ENCODE results near the gene STYK1. TPM values are rescaled to one million over a fixed set of nuclear protein-coding genes. Genes with fewer than 3 reads are reported as not detected.

The STYK1 gene
- total and polyA plus RNA-seq, 2 donors (not counting 1 experiment from before 2014, with no cell fraction given), result 0.41 TPM; not detected in 1

DNA sequence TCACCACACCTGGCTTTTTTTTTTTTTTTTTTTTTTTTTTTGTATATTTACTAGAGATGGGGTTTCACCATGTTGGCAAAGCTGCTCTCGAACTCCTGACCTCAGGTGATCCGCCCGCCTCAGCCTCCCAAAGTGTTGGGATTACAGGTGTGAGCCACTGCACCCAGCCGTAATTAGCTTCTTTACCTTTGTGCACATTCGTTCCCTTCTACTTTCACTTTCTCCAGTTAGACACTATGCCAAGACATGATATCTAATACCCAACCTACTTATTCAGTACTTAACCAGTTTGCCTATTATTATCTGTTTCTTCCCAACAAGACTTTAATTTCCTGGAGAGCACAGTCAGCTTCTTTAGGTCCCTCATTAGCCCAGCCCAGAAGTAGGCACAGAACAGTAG lies 5.3 kb downstream of the STYK1 start:
- no peak overlapping the region for H3K27ac ChIP-seq (ENCODE audit: insufficient read depth, low read length)
- no peak overlapping the region for H3K4me3 ChIP-seq (replicated peaks in 1 of 4; ENCODE audit: control extremely low read depth in 1 of 4, insufficient read depth in 1 of 4, low read depth in 3 of 4, low read length in 4 of 4)
- no peaks in the 10 kb centered on the region for H3K9me3 ChIP-seq (ENCODE audit: control insufficient read depth, insufficient read depth, low read depth, low read length)
- peaks cover 2% of the 10 kb centered on the region for H3K27me3 ChIP-seq (ENCODE audit: control insufficient read depth, insufficient read depth, low read length)
- H3K36me3 ChIP-seq (ENCODE audit: control insufficient read depth, insufficient read depth, low read length), result no peaks in the 10 kb centered on the region
- no peaks in the 10 kb centered on the region for H4K20me1 ChIP-seq (ENCODE audit: control insufficient read depth, extremely low read depth, insufficient read depth, low read length)
- H2AFZ ChIP-seq (ENCODE audit: low read length), result no peak overlapping the region
- no peak for DNase-seq (ENCODE audit: low read depth in 2 of 2)
- no peaks in the 10 kb centered on the region for H3K4me1 ChIP-seq (ENCODE audit: control insufficient read depth, extremely low read depth, insufficient read depth, low read length)
- no peak overlapping the region for H3K4me2 ChIP-seq (ENCODE audit: extremely low read depth, insufficient read depth, low read length)
- H3K79me2 ChIP-seq (ENCODE audit: control insufficient read depth, insufficient read depth, low read length), result no peaks in the 10 kb centered on the region
- H3K9ac ChIP-seq (ENCODE audit: insufficient read depth, low read length), result no peak overlapping the region
- TF ChIP-seq, protein P1, sequence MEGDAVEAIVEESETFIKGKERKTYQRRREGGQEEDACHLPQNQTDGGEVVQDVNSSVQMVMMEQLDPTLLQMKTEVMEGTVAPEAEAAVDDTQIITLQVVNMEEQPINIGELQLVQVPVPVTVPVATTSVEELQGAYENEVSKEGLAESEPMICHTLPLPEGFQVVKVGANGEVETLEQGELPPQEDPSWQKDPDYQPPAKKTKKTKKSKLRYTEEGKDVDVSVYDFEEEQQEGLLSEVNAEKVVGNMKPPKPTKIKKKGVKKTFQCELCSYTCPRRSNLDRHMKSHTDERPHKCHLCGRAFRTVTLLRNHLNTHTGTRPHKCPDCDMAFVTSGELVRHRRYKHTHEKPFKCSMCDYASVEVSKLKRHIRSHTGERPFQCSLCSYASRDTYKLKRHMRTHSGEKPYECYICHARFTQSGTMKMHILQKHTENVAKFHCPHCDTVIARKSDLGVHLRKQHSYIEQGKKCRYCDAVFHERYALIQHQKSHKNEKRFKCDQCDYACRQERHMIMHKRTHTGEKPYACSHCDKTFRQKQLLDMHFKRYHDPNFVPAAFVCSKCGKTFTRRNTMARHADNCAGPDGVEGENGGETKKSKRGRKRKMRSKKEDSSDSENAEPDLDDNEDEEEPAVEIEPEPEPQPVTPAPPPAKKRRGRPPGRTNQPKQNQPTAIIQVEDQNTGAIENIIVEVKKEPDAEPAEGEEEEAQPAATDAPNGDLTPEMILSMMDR (conservative IDR thresholded peaks at IDR 0.05 in 1 of 2, IDR thresholded peaks at IDR 0.05 in 1 of 2; ENCODE audit: low read depth in 1 of 2, low read length in 2 of 2), result no peak
- no peak for TF ChIP-seq EZH2 (IDR thresholded peaks at IDR 0.05; ENCODE audit: low read length, missing control alignments)

DNA sequence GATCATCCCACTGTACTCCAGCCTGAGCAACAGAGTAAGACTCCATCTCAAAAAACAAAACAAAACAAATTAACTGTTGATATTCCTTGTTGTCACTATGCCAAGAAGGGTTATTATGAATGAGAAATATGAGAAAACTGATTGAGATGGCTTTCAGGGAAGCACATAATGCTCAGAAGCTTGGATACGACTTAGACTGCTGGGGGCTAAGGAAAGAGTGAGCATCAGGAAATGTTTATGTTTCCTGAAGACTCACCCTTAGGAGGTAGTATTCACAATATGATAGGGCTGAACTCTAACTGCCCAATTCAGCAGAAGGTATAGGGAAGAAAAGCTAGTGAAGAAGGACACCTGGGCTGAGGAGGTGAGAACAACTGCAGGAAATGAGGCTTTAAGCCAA lies 6.3 kb downstream of the STYK1 start:
- H3K4me1 ChIP-seq (ENCODE audit: control insufficient read depth, extremely low read depth, insufficient read depth, low read length), result no peaks in the 10 kb centered on the region
- no peak for TF ChIP-seq EZH2 (IDR thresholded peaks at IDR 0.05; ENCODE audit: low read length, missing control alignments)
- TF ChIP-seq, protein P1 (conservative IDR thresholded peaks at IDR 0.05 in 1 of 2, IDR thresholded peaks at IDR 0.05 in 1 of 2; ENCODE audit: low read depth in 1 of 2, low read length in 2 of 2), result no peak
- DNase-seq (ENCODE audit: low read depth in 2 of 2), result no peak
- H4K20me1 ChIP-seq (ENCODE audit: control insufficient read depth, extremely low read depth, insufficient read depth, low read length), result no peaks in the 10 kb centered on the region
- H3K27me3 ChIP-seq (ENCODE audit: control insufficient read depth, insufficient read depth, low read length), result no peaks in the 10 kb centered on the region
- no peak overlapping the region for H2AFZ ChIP-seq (ENCODE audit: low read length)
- H3K27ac ChIP-seq (ENCODE audit: insufficient read depth, low read length), result no peak overlapping the region
- H3K9ac ChIP-seq (ENCODE audit: insufficient read depth, low read length), result no peak overlapping the region
- H3K4me3 ChIP-seq (replicated peaks in 1 of 4; ENCODE audit: control extremely low read depth in 1 of 4, insufficient read depth in 1 of 4, low read depth in 3 of 4, low read length in 4 of 4), result no peak overlapping the region
- H3K79me2 ChIP-seq (ENCODE audit: control insufficient read depth, insufficient read depth, low read length), result no peaks in the 10 kb centered on the region
- H3K9me3 ChIP-seq (ENCODE audit: control insufficient read depth, insufficient read depth, low read depth, low read length), result no peaks in the 10 kb centered on the region
- no peak overlapping the region for H3K4me2 ChIP-seq (ENCODE audit: extremely low read depth, insufficient read depth, low read length)
- no peaks in the 10 kb centered on the region for H3K36me3 ChIP-seq (ENCODE audit: control insufficient read depth, insufficient read depth, low read length)

DNA sequence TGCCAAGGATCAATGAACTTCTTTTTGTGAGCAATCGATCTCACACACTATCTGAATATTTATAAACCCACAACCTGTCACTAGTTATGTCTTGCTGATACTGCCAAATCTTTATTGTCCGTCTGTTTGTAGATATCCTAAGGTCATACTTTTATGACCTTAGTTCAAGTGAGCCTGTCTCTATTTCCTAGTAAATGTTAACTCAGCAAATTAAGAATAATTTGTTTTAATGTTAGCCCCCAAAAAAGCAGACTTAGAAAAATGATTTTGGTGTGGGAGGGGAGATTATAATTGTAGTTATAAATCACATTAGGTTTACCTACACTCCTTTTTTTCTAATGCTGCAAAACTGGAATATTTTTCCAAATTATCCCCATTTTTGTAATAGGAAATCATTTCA lies 9.4 kb downstream of the STYK1 start:
- H3K27ac ChIP-seq (ENCODE audit: insufficient read depth, low read length), result no peak overlapping the region
- DNase-seq (ENCODE audit: low read depth in 2 of 2), result no peak
- H4K20me1 ChIP-seq (ENCODE audit: control insufficient read depth, extremely low read depth, insufficient read depth, low read length), result no peaks in the 10 kb centered on the region
- no peaks in the 10 kb centered on the region for H3K79me2 ChIP-seq (ENCODE audit: control insufficient read depth, insufficient read depth, low read length)
- no peaks in the 10 kb centered on the region for H3K4me1 ChIP-seq (ENCODE audit: control insufficient read depth, extremely low read depth, insufficient read depth, low read length)
- no peaks in the 10 kb centered on the region for H3K27me3 ChIP-seq (ENCODE audit: control insufficient read depth, insufficient read depth, low read length)
- no peak overlapping the region for H3K4me3 ChIP-seq (replicated peaks in 1 of 4; ENCODE audit: control extremely low read depth in 1 of 4, insufficient read depth in 1 of 4, low read depth in 3 of 4, low read length in 4 of 4)
- TF ChIP-seq, protein P1 (conservative IDR thresholded peaks at IDR 0.05 in 1 of 2, IDR thresholded peaks at IDR 0.05 in 1 of 2; ENCODE audit: low read depth in 1 of 2, low read length in 2 of 2), result no peak
- no peak for TF ChIP-seq EZH2 (IDR thresholded peaks at IDR 0.05; ENCODE audit: low read length, missing control alignments)
- H3K4me2 ChIP-seq (ENCODE audit: extremely low read depth, insufficient read depth, low read length), result no peak overlapping the region
- no peak overlapping the region for H3K9ac ChIP-seq (ENCODE audit: insufficient read depth, low read length)
- H3K36me3 ChIP-seq (ENCODE audit: control insufficient read depth, insufficient read depth, low read length), result no peaks in the 10 kb centered on the region
- no peaks in the 10 kb centered on the region for H3K9me3 ChIP-seq (ENCODE audit: control insufficient read depth, insufficient read depth, low read depth, low read length)
- no peak overlapping the region for H2AFZ ChIP-seq (ENCODE audit: low read length)

All from fibroblast of lung (primary cell).